ENCODE data around the gene SPRR2B. TPM values are rescaled to one million over a fixed set of nuclear protein-coding genes. Genes with fewer than 3 reads are reported as not detected.

Gene SPRR2B
- total and polyA plus RNA-seq, 9 of the 15 experiments (the other 6 are each of a cell fraction or from before 2014, with no cell fraction given): not detected

GRCh38 chr1:153049211-153049610 lies 22.2 kb downstream of the SPRR2B start:
- Histone ChIP-seq H3K36me3 (ENCODE audit: control insufficient read depth, insufficient read depth, low read length) (no peaks in the 10 kb centered on the region), H3K27me3 (ENCODE audit: control insufficient read depth in 2 of 2, insufficient read depth in 2 of 2, low read length in 2 of 2) (peaks cover 0 to 12% of the 10 kb centered on the region in 2 experiments; a peak in 2 of 5 replicates), H3K9ac (ENCODE audit: insufficient read depth in 1 of 2, low read depth in 2 of 2, low read length in 2 of 2) (no peak overlapping the region), H4K20me1 (replicated peaks; ENCODE audit: control insufficient read depth, insufficient read depth, low read length) (no peaks in the 10 kb centered on the region), H3K9me1 (ENCODE audit: control insufficient read depth, insufficient read depth, low read length) (no peaks in the 10 kb centered on the region), H3K4me1 (replicated peaks in 1 of 2; ENCODE audit: control insufficient read depth in 2 of 2, insufficient read depth in 2 of 2, low read length in 2 of 2) (no peaks in the 10 kb centered on the region; a peak in 1 of 5 replicates), H3K79me2 (ENCODE audit: control insufficient read depth, insufficient read depth, low read length) (no peaks in the 10 kb centered on the region), H3K9me3 (replicated peaks; ENCODE audit: control insufficient read depth, insufficient read depth, low read depth, low read length) (no peaks in the 10 kb centered on the region), H3K4me3 (no peak overlapping the region), H3K27ac (ENCODE audit: extremely low read depth, low read depth, low read length) (no peak overlapping the region), H2AFZ (ENCODE audit: low read depth, low read length) (no peak overlapping the region), H3K4me2 (ENCODE audit: insufficient read depth, low read length) (no peak overlapping the region)
- in situ Hi-C loops (cut with MboI): no loop called here
- ChIA-PET CTCF (ENCODE audit: low intra/inter-chr PET ratio) (no interaction called here), POLR2A (no interaction called here)
- BruUV-seq (replicated peaks): no TSS peak
- no peak for DNase-seq (ENCODE audit: extremely low read depth in 1 of 4, low spot score in 3 of 4)
- TF ChIP-seq, protein P1, sequence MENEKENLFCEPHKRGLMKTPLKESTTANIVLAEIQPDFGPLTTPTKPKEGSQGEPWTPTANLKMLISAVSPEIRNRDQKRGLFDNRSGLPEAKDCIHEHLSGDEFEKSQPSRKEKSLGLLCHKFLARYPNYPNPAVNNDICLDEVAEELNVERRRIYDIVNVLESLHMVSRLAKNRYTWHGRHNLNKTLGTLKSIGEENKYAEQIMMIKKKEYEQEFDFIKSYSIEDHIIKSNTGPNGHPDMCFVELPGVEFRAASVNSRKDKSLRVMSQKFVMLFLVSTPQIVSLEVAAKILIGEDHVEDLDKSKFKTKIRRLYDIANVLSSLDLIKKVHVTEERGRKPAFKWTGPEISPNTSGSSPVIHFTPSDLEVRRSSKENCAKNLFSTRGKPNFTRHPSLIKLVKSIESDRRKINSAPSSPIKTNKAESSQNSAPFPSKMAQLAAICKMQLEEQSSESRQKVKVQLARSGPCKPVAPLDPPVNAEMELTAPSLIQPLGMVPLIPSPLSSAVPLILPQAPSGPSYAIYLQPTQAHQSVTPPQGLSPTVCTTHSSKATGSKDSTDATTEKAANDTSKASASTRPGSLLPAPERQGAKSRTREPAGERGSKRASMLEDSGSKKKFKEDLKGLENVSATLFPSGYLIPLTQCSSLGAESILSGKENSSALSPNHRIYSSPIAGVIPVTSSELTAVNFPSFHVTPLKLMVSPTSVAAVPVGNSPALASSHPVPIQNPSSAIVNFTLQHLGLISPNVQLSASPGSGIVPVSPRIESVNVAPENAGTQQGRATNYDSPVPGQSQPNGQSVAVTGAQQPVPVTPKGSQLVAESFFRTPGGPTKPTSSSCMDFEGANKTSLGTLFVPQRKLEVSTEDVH (IDR thresholded peaks at IDR 0.05; ENCODE audit: low read depth, partially characterized antibody): no peak
- TF ChIP-seq ZNF347 (CRISPR knock-in tag; IDR thresholded peaks at IDR 0.05; ENCODE audit: low read depth) (no peak), ARID4B (CRISPR knock-in tag; IDR thresholded peaks at IDR 0.05) (no peak), DDX20 (tag; IDR thresholded peaks at IDR 0.05; ENCODE audit: low read depth) (no peak)
- intact Hi-C loops (cut with micrococcal nuclease): no loop called here
- FAIRE-seq: no peak
- ATAC-seq: no peak
- WGBS (ENCODE audit: insufficient coverage, low coverage, missing lambda C conversion rate): 4% methylated on average over 2 of the region's 2 CpGs
